Liver (tissue), 9 donors: ENCODE data around the gene ARHGAP28. TPM values are rescaled to one million over a fixed set of nuclear protein-coding genes. Genes with fewer than 3 reads are reported as not detected.
A peak's percentile ranks its signal among the peaks of the same experiment; 100 is the strongest.

Experiments used
- DNase-seq: peaks from one replicate; pipeline ENCODE4 v3.0.0-alpha.2; 2017; ENCODE audit warnings: low spot score
- H3K27ac ChIP-seq, 2 donors: one replicate each; pipeline ENCODE4 v1.7.0; 2013; ENCODE audit warnings: inconsistent platforms in 2 of 2, low read length in 2 of 2, control low read depth in 1 of 2, low read depth in 1 of 2, mild to moderate bottlenecking in 1 of 2
- H3K27me3 ChIP-seq, 4 donors: one replicate each; pipeline versions ENCODE4 v1.6.1 to v1.7.0; 2013; ENCODE audit warnings: low read length in 3 of 4, inconsistent platforms in 1 of 4, mild to moderate bottlenecking in 1 of 4, moderate library complexity in 1 of 4; ENCODE audit not compliant: control insufficient read depth in 4 of 4, insufficient read depth in 4 of 4
- H3K36me3 ChIP-seq, 4 donors: one replicate each; pipeline versions ENCODE4 v1.6.1 to v1.7.0; 2013; ENCODE audit warnings: low read length in 3 of 4, mild to moderate bottlenecking in 3 of 4, low read depth in 1 of 4, moderate library complexity in 1 of 4; ENCODE audit not compliant: control insufficient read depth in 4 of 4, insufficient read depth in 3 of 4
- H3K4me1 ChIP-seq, 4 donors: one replicate each; pipeline versions ENCODE4 v1.6.1 to v1.7.0; 2013; ENCODE audit warnings: low read length in 3 of 4, mild to moderate bottlenecking in 3 of 4, moderate library complexity in 1 of 4; ENCODE audit not compliant: control insufficient read depth in 4 of 4, insufficient read depth in 4 of 4
- H3K4me3 ChIP-seq, 3 donors: one replicate each; pipeline versions ENCODE4 v1.6.1 to v1.7.0; 2013; ENCODE audit warnings: low read length in 3 of 3, control low read depth in 1 of 3, low read depth in 1 of 3, mild to moderate bottlenecking in 1 of 3
- H3K9ac ChIP-seq, 2 donors: one replicate each; pipeline ENCODE4 v1.7.0; 2013; ENCODE audit warnings: low read length in 2 of 2, mild to moderate bottlenecking in 2 of 2, moderate library complexity in 2 of 2, control low read depth in 1 of 2, low read depth in 1 of 2
- H3K9me3 ChIP-seq, 4 donors: one replicate each; pipeline versions ENCODE4 v1.6.1 to v1.7.0; 2013; ENCODE audit warnings: low read length in 3 of 4; ENCODE audit not compliant: control insufficient read depth in 4 of 4
- EGR1 ChIP-seq, 2 donors: IDR thresholded peaks; 2 replicates each; pipeline ENCODE4 v1.6.1; 2016 to 2018; ENCODE audit warnings: antibody characterized with exemption in 2 of 2, low read depth in 2 of 2
- FOXA1 ChIP-seq: IDR thresholded peaks from 2 replicates; pipeline ENCODE4 v1.6.1; 2016; ENCODE audit warnings: antibody characterized with exemption
- FOXA2 ChIP-seq: IDR thresholded peaks from 2 replicates; pipeline ENCODE4 v1.6.1; 2016; ENCODE audit warnings: antibody characterized with exemption
- HNF4A ChIP-seq, 2 donors: conservative IDR thresholded peaks; 2 replicates each; pipeline ENCODE4 v1.6.1; 2016; ENCODE audit warnings: antibody characterized with exemption in 2 of 2, mild to moderate bottlenecking in 2 of 2
- HNF4G ChIP-seq: IDR thresholded peaks from 2 replicates; pipeline ENCODE4 v1.6.1; 2016; ENCODE audit warnings: antibody characterized with exemption
- JUND ChIP-seq, 2 donors: IDR thresholded peaks; 2 replicates each; pipeline ENCODE4 v1.6.1; 2016; ENCODE audit warnings: antibody characterized with exemption in 2 of 2
- NR2F2 ChIP-seq: IDR thresholded peaks from 2 replicates; pipeline ENCODE4 v1.6.1; 2016; ENCODE audit warnings: antibody characterized with exemption
- RAD21 ChIP-seq, 2 donors: IDR thresholded peaks; 2 replicates each; pipeline ENCODE4 v1.6.1; 2016; ENCODE audit warnings: antibody characterized with exemption in 2 of 2, mild to moderate bottlenecking in 2 of 2
- RXRA ChIP-seq, 2 donors: IDR thresholded peaks; 2 replicates each; pipeline ENCODE4 v1.6.1; 2017 to 2018; ENCODE audit warnings: antibody characterized with exemption in 2 of 2, mild to moderate bottlenecking in 1 of 2
- SP1 ChIP-seq: IDR thresholded peaks from 2 replicates; pipeline ENCODE4 v1.6.1; 2018; ENCODE audit warnings: antibody characterized with exemption, mild to moderate bottlenecking
- TAF1 ChIP-seq: conservative IDR thresholded peaks from 2 replicates; pipeline ENCODE4 v1.6.1; 2016; ENCODE audit warnings: antibody characterized with exemption, mild to moderate bottlenecking
- YY1 ChIP-seq: IDR thresholded peaks from 2 replicates; pipeline ENCODE4 v1.6.1; 2016; ENCODE audit warnings: antibody characterized with exemption, mild to moderate bottlenecking
- WGBS: extraction: QIAGEN DNeasy Blood & Tissue Kit; methylation state at CpG from one replicate; pipeline ENCODE4 v1.1.7; 2013; 5-methylcytosine and 5-hydroxymethylcytosine counted together
- polyA plus RNA-seq, 2 donors: library from polyadenylated mRNA; stranded (reverse) in 1 of 2; unstranded in 1 of 2; fragments of 200-250 nt in 1 of 2; fragments of >200 nt in 1 of 2; fragmentation: Nextera tagmentation in 1 of 2; extraction: Ambion mirVana in 1 of 2; gene quantifications; one replicate each; pipeline versions ENCODE4 v1.2.1 to v1.2.3, GENCODE V29; 2013 to 2015
- total RNA-seq, 2 donors: library from RNA; depleted of rRNA; stranded (reverse); fragments of >200 nt; gene quantifications; one replicate each; pipeline ENCODE4 v1.2.3, GENCODE V29; 2014
- TF ChIP-seq, protein P1 (sequence below): IDR thresholded peaks from 2 replicates; pipeline ENCODE4 v1.6.1; 2016; ENCODE audit warnings: antibody characterized with exemption, mild to moderate bottlenecking
- TF ChIP-seq, protein P2 (sequence below): fragments of 150-350 bp; IDR thresholded peaks from 2 replicates; pipeline ENCODE4 v1.5.1; 2017; ENCODE audit warnings: improper control_type of control experiment, low read depth, low read length; ENCODE audit not compliant: missing input control
- TF ChIP-seq, protein P3 (sequence below): IDR thresholded peaks from 2 replicates; pipeline ENCODE4 v1.6.1; 2016; ENCODE audit warnings: antibody characterized with exemption
- TF ChIP-seq, protein P4 (sequence below): IDR thresholded peaks from 2 replicates; pipeline ENCODE4 v1.6.1; 2016; ENCODE audit warnings: antibody characterized with exemption
- TF ChIP-seq, protein P5 (sequence below): IDR thresholded peaks from 2 replicates; pipeline ENCODE4 v1.6.1; 2016; ENCODE audit warnings: antibody characterized with exemption
- donor health status: healthy.
- donor health status: healthy.
- donor health status: healthy.
- donor health status: healthy.
- donor health status: healthy.

The ARHGAP28 gene
- total and polyA plus RNA-seq, 4 donors, result 0.14 to 2.1 (median 0.69) TPM

DNA sequence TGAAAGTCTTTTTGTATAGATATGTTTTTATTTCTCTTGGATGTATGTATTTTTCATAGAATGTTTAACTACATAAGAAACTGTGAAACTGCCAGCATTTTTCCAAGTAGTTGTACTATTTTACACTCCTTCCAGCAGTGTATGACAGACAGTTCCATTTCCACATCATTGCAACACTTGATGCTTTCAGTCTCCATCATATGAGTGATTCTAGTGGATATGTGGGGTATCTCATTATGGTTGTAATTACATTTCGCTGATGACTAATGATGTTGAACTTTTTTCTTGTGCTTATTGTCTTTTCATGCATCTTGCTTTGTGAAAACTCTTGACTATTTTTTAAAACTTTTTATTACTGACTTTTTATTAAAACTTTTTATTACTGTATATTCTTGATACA lies 101.4 kb downstream of the ARHGAP28 start:
- no peaks in the 10 kb centered on the region for H3K36me3 ChIP-seq
- no peak overlapping the region for H3K9ac ChIP-seq
- H3K4me3 ChIP-seq, result no peak overlapping the region
- TF ChIP-seq, protein P1, sequence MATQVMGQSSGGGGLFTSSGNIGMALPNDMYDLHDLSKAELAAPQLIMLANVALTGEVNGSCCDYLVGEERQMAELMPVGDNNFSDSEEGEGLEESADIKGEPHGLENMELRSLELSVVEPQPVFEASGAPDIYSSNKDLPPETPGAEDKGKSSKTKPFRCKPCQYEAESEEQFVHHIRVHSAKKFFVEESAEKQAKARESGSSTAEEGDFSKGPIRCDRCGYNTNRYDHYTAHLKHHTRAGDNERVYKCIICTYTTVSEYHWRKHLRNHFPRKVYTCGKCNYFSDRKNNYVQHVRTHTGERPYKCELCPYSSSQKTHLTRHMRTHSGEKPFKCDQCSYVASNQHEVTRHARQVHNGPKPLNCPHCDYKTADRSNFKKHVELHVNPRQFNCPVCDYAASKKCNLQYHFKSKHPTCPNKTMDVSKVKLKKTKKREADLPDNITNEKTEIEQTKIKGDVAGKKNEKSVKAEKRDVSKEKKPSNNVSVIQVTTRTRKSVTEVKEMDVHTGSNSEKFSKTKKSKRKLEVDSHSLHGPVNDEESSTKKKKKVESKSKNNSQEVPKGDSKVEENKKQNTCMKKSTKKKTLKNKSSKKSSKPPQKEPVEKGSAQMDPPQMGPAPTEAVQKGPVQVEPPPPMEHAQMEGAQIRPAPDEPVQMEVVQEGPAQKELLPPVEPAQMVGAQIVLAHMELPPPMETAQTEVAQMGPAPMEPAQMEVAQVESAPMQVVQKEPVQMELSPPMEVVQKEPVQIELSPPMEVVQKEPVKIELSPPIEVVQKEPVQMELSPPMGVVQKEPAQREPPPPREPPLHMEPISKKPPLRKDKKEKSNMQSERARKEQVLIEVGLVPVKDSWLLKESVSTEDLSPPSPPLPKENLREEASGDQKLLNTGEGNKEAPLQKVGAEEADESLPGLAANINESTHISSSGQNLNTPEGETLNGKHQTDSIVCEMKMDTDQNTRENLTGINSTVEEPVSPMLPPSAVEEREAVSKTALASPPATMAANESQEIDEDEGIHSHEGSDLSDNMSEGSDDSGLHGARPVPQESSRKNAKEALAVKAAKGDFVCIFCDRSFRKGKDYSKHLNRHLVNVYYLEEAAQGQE, result no peak
- no peak for TF ChIP-seq SP1
- no peak for TF ChIP-seq RXRA (IDR thresholded peaks at IDR 0.05)
- no peak for TF ChIP-seq FOXA1
- TF ChIP-seq, protein P2, sequence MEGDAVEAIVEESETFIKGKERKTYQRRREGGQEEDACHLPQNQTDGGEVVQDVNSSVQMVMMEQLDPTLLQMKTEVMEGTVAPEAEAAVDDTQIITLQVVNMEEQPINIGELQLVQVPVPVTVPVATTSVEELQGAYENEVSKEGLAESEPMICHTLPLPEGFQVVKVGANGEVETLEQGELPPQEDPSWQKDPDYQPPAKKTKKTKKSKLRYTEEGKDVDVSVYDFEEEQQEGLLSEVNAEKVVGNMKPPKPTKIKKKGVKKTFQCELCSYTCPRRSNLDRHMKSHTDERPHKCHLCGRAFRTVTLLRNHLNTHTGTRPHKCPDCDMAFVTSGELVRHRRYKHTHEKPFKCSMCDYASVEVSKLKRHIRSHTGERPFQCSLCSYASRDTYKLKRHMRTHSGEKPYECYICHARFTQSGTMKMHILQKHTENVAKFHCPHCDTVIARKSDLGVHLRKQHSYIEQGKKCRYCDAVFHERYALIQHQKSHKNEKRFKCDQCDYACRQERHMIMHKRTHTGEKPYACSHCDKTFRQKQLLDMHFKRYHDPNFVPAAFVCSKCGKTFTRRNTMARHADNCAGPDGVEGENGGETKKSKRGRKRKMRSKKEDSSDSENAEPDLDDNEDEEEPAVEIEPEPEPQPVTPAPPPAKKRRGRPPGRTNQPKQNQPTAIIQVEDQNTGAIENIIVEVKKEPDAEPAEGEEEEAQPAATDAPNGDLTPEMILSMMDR, result no peak
- TF ChIP-seq TAF1, result no peak
- TF ChIP-seq RAD21 (IDR thresholded peaks at IDR 0.05), result no peak
- TF ChIP-seq, protein P3, sequence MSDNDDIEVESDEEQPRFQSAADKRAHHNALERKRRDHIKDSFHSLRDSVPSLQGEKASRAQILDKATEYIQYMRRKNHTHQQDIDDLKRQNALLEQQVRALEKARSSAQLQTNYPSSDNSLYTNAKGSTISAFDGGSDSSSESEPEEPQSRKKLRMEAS, result no peak
- TF ChIP-seq HNF4A (conservative IDR thresholded peaks at IDR 0.05), result no peak
- TF ChIP-seq, protein P4, sequence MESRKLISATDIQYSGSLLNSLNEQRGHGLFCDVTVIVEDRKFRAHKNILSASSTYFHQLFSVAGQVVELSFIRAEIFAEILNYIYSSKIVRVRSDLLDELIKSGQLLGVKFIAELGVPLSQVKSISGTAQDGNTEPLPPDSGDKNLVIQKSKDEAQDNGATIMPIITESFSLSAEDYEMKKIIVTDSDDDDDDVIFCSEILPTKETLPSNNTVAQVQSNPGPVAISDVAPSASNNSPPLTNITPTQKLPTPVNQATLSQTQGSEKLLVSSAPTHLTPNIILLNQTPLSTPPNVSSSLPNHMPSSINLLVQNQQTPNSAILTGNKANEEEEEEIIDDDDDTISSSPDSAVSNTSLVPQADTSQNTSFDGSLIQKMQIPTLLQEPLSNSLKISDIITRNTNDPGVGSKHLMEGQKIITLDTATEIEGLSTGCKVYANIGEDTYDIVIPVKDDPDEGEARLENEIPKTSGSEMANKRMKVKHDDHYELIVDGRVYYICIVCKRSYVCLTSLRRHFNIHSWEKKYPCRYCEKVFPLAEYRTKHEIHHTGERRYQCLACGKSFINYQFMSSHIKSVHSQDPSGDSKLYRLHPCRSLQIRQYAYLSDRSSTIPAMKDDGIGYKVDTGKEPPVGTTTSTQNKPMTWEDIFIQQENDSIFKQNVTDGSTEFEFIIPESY, result no peak
- no peak for TF ChIP-seq JUND (IDR thresholded peaks at IDR 0.05)
- no peak for TF ChIP-seq HNF4G
- no peak for TF ChIP-seq NR2F2
- TF ChIP-seq YY1, result no peak
- TF ChIP-seq FOXA2, result no peak
- no peak for TF ChIP-seq EGR1 (IDR thresholded peaks at IDR 0.05; ENCODE audit: low read depth in 2 of 2)
- 86% methylated on average over 1 of the region's 1 CpG for WGBS
- H3K4me1 ChIP-seq, result no peaks in the 10 kb centered on the region
- no peak for DNase-seq
- H3K27ac ChIP-seq, result no peak overlapping the region
- H3K9me3 ChIP-seq, result no peaks in the 10 kb centered on the region
- no peaks in the 10 kb centered on the region for H3K27me3 ChIP-seq

DNA sequence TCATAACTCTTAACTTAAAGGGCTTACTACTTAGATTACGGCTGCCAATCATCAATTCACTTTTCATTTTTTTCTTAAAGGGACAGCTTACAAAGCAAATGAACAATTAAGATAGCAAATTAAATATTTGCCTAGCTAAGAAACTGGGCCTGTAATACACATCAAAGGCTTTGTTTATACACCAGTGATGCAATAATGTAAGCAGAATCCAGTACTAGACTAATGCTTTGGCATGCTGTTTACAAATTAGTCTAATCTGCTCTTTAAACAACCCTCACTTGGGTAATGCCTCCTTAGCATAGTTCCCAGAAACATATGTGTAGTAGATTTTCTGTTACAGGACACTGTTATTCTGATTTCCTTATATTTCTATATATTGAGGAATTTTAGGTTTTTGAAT lies 105.8 kb downstream of the ARHGAP28 start:
- 47% methylated on average over 1 of the region's 1 CpG for WGBS

More for the DNA sequence above, 105.8 kb downstream of the ARHGAP28 start:
- Histone ChIP-seq H3K27ac (no peak overlapping the region), H3K36me3 (no peaks in the 10 kb centered on the region), H3K27me3 (no peaks in the 10 kb centered on the region), H3K9ac (no peak overlapping the region), H3K9me3 (no peaks in the 10 kb centered on the region), H3K4me1 (no peaks in the 10 kb centered on the region), H3K4me3 (no peak overlapping the region)
- DNase-seq, result no peak
- TF ChIP-seq FOXA2 (peak; percentile 10), FOXA1 (no peak)
- TF ChIP-seq, protein P3, result no peak
- TF ChIP-seq, protein P5, sequence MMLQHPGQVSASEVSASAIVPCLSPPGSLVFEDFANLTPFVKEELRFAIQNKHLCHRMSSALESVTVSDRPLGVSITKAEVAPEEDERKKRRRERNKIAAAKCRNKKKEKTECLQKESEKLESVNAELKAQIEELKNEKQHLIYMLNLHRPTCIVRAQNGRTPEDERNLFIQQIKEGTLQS, result no peak
